Brain microvascular endothelial cell (primary cell): ENCODE measurements around the gene IFNLR1.

Experiments
- DNase-seq: peaks from one replicate; pipeline ENCODE4 v3.0.0-alpha.2; 2020
- H3K27ac ChIP-seq: fragments of 250-450 bp; sonication (Bioruptor Pico); 2 replicates; pipeline ENCODE4 v1.5.1; 2020; ENCODE audit warnings: mild to moderate bottlenecking, moderate library complexity
- H3K27me3 ChIP-seq: fragments of 250-450 bp; sonication (Bioruptor Pico); replicated peaks from 2 replicates; pipeline ENCODE4 v1.5.1; 2020; ENCODE audit warnings: mild to moderate bottlenecking
- H3K36me3 ChIP-seq: fragments of 250-450 bp; sonication (Bioruptor Pico); replicated peaks from 2 replicates; pipeline ENCODE4 v1.5.1; 2020; ENCODE audit warnings: mild to moderate bottlenecking
- H3K4me3 ChIP-seq: 2 replicates; pipeline ENCODE4 v1.5.1; 2011; ENCODE audit warnings: low read depth, mild to moderate bottlenecking, control low read depth, low read length, moderate library complexity
- CTCF ChIP-seq: IDR thresholded peaks from 2 replicates; pipeline ENCODE4 v1.5.1; 2011; ENCODE audit warnings: low read depth, mild to moderate bottlenecking, moderate library complexity, low read length, control low read depth, inconsistent platforms; ENCODE audit errors: missing control alignments
- in situ Hi-C: cut with HindIII; loops from 2 replicates; pipeline ENCODE4 v1.10.0; 2017; ENCODE audit warnings: low sequenced_read_pairs, low pct_ligation_motif_present

IFNLR1 gene

GRCh38 chr1:24156542-24157260 lies 30.4 kb downstream of the IFNLR1 start:
- Histone ChIP-seq H3K4me3 (no peak overlapping the region), H3K27ac (no peak overlapping the region), H3K36me3 (no peaks in the 10 kb centered on the region), H3K27me3 (peaks cover 13% of the 10 kb centered on the region)
- no peak for TF ChIP-seq CTCF
- in situ Hi-C loops, result no loop called here
- DNase-seq, result no peak

- H3K27ac ChIP-seq, result no peak overlapping the region
- no peaks in the 10 kb centered on the region for H3K36me3 ChIP-seq
- peaks cover 19% of the 10 kb centered on the region for H3K27me3 ChIP-seq
- H3K4me3 ChIP-seq, result no peak overlapping the region
- peak; percentile 60 for TF ChIP-seq CTCF
- DNase-seq, result no peak
- in situ Hi-C loops, result no loop called here
These were observed 31.9 kb downstream of the IFNLR1 start for GRCh38 chr1:24155011-24155782.

- no peak for DNase-seq
- Histone ChIP-seq H3K36me3 (no peaks in the 10 kb centered on the region), H3K27me3 (peaks cover 19% of the 10 kb centered on the region), H3K4me3 (no peak overlapping the region), H3K27ac (no peak overlapping the region)
- TF ChIP-seq CTCF, result no peak
- in situ Hi-C loops, result no loop called here
These were observed 32.9 kb downstream of the IFNLR1 start for GRCh38 chr1:24154215-24154614.

GRCh38 chr1:24152631-24153494 lies 34.2 kb downstream of the IFNLR1 start:
- TF ChIP-seq CTCF, result no peak
- Histone ChIP-seq H3K27me3 (peaks cover 16% of the 10 kb centered on the region), H3K27ac (no peak overlapping the region), H3K4me3 (no peak overlapping the region), H3K36me3 (no peaks in the 10 kb centered on the region)
- in situ Hi-C loops, result no loop called here
- DNase-seq, result no peak

- H3K27ac ChIP-seq, result no peak overlapping the region
- in situ Hi-C loops, result no loop called here
- H3K36me3 ChIP-seq, result no peaks in the 10 kb centered on the region
- DNase-seq, result no peak
- TF ChIP-seq CTCF, result no peak
- peaks cover 16% of the 10 kb centered on the region for H3K27me3 ChIP-seq
- H3K4me3 ChIP-seq, result no peak overlapping the region
These were observed 35.9 kb downstream of the IFNLR1 start for GRCh38 chr1:24151175-24151533.
